Stimulated activated CD4-positive, alpha-beta T cell treated with anti-CD3 and anti-CD28 coated beads, TNF-alpha, amount 100 ng/mL, for 24 hours (primary cell): ENCODE data around the gene GLI2.

Experiments
- DNase-seq, 3 experiments: peaks; one replicate each; pipeline ENCODE4 v3.0.0-alpha.2; 2020; ENCODE audit warnings: low read depth in 3 of 3

GLI2 gene

DNA sequence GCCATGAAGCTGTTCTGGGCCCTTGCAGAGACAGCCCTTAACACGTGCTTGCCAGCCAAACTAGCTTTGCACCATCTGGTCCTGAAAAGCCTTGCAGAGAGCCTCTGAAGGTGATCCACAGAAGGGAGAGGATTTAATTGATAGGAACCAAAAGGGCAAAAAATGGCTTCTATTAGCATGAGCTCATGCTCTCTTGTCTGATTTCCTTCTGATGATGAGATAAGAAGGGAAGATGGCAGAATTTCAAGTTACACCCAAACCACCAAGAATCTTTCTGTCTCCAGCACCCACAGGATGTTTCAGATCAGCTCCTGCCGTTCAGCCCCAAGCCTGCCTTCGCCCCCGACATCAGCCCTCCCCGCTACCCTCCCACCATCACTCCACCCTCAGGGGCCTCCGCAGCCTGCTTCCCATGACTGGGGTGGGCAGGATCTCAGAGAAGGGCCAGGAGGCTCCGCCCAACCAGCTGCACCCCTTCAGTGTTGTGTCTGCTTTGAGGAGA lies 23.4 kb upstream of the GLI2 start:
- no peak for DNase-seq

DNA sequence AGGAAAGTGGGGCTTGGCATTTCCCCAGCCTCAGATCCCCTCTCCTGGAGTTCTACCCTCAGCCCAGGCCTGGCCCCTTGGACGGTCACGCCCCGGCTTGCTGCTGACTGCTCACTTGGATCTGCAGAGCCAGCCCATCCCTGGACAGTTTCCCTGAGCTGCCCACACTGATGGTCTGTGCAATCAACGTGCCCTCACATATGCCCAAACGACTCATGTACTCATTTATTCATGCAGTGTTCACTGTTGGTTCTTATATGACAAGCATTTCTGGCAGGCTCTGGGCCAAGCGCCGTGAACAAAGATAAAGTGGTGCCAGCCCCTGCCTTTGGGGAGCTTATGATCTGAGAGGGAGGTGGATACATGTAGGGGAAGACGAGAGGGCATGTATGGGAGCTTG lies 20.3 kb upstream of the GLI2 start:
- DNase-seq, result no peak

DNA sequence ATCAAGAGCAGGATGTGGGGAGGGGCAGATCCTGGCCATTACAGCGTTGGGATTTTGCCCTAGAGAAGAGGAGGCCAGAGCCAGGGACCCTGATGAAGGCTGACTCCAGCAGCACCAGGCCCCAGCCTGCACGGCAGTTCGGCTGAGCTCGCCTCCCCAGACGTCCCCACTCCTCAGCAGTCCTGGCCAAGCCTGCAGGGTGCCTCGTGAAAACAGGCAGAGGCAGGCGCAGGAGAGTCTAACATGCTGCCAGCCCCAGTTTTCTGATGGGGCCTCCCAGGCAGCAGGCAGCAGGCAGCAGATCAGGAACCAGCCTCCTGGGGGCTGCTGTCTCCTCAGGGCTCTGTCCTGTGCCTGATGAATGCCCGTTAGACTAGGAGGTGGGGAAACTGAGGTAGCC lies 19.7 kb upstream of the GLI2 start:
- DNase-seq, result no peak

DNA sequence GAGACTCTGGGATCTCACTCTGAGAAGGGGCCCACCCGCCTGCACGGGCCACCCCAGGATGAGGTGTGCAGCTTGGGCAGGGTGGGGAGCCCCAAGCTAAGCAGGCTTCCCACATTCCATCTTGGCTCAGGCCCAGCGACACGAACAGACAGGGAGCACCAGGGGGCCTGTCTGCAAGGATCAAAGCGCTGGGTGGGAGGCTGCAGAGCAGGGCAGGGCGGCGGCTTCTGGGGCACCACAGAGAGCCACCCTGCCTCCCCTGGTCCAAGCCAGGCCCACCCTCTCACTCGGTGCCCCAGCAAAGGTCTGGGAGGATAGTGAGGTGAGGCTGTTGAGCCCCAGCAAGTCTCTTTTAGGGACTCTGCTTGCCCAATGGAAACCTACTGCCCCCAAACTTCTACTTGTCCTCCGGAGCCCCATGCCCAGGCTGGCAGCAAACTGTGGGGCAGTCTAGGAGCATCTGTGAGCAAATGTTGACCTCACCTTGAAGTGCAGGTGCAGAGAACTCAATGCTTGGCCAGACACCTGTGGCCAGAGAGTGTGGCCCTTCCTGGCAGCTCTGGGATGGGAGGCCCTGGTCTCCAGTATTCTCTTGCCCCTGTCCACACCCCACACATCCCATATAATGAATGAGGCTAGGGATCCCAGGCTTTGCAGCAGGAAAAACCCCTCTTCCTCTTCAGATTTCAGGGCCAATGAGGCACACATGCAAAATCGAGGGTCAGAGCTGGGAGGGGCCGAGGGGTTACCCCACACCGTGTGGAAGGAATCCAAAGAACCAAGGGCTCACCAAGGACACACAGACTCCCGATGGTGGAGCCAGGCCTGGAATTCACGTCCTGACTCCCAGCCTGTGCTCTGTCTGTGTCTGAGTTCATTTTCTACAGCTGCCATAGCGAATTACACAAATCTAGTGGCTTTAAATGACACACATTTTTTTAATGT lies 18.8 kb upstream of the GLI2 start:
- no peak for DNase-seq

DNA sequence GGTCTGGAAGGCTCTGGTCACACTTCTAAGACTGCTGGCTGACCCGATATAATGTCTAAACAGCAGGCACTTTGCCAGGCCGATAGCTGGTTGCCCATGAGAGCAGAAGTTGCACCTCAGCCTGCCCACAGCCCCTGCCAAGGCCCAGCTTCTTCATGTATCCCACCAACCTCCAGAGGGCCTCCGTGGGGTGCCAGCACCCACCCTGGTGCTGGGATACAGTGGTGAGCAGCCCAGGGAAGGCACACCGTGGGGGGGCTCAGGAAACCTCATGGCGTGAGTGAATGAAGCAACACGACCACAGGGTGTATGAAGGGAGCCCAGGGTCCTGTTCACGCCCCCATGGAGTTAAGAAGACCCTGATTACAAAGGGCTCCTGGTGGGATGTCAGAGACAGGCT lies 16.2 kb upstream of the GLI2 start:
- DNase-seq, result no peak

DNA sequence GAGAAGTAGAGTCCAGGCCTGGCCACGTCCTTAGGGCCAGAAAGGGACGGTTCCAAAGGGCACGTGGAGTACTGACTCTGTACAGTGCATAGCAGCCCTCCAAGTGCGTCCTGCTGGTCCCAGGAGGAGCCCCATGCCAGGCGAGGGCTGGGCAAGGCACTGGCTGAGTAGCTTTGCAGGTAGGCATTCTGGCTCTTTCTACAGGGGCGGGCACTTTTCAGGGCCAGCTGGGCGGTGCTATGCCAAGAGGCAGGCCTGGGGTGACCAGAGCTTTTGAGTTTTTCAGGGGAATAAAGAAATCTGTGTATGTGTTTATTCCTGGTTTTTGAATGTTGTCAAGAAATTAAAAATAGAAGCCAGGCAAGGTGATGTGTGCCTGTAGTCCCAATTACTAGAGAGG lies 15.4 kb upstream of the GLI2 start:
- no peak for DNase-seq

DNA sequence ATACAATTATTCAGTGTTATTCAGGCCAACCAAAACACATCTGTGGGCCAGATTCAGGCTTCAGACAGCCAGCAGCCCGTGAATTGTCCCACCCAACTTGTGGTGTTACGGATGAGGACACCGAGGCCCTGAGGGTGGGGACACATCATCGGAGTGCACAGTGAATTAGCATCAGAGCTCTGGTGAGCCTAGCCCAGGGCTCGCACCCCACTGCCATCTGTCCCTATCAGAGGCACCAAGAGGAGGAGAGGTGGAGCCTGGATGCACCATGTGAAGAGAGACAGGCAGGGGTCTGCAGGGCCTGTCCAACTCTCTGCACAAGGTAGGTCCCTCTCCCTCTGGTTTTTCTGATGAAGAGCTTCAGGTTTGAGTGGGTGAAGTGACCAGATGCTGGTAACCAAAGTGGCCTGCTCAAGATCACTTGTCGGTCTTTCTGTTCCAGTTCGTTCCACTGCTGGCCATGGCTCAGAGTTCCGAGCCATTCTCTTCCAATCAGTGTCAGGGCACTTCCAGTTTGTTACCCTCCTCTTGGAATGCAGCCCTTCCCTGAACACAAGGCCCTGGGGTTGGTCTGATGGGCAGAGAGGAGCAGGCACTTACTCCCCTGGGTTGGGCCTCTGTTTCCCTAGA lies 14.8 kb upstream of the GLI2 start:
- DNase-seq, result no peak

DNA sequence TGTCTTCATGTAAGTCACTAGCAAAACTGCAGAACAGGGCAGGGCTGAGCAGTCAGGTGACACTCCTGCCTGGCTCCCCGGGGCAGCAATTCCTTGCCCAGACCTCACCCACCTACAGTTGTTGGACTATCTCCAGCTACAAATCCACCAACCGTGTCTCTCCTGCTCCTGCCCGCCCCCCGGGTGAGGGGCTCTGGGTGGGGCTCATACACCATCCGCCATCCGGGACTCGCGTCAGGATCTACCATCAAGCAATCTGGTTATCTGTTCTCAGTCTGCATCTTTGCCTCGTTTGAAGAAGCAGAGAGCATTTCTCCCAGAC lies 13.5 kb upstream of the GLI2 start:
- DNase-seq, result no peak

DNA sequence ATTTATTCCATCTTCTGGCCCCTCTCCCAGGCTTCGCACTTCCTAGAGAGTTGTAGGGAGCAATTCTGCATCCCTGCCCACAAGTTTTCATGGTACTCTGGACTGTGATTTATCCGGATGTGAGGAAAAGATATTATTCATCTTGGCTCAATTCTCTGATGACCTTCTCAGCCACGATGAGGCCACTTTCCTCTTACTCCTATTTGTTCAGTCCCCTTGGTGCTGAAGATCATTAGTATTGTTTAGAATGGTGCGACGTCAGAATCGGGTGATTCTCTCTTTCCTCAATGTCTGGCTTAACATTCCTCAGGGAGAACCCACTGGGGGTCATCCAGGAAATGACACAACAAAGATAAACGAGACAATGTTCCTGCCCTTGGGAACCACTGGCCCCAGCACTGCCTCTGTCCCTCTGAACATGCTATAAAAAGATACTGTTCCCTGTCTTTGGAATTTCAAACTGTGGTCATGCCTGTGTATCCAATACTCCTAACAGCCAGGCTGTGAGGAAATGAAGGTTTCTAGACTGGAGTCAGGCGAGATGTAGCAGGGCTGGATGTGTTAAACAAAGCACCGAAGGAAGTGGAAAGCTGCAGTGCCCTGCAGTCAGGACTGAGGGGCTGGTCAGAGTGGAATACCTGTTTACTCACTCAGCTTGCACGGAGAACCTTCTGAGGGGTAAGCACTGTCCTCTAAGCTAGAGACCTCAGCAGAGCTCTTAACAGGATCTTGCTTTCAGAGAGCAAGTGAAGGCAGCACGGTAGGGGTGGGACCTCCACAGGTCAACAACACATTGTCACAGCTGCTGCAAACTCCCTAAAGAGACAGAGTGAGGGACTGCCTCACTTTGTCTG lies 12.9 kb upstream of the GLI2 start:
- no peak for DNase-seq

DNA sequence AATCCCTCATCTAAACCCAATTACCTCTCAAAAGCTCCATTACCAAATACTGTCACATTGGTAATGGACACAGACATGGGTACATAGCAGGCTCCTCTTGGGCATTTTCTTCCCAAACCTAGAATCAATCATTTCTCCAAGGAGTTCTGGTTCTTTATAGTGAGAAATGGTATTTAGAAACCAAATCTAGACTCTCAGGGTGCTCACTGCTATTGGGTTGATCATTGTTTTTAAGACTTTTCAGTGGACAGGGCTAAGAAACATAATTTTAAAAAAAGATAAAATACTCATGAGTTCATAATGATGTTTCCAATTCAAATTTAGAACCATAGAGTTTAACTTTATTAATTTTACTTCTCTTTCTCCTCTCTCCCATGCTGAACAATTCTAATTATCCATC lies 9.4 kb upstream of the GLI2 start:
- no peak for DNase-seq

DNA sequence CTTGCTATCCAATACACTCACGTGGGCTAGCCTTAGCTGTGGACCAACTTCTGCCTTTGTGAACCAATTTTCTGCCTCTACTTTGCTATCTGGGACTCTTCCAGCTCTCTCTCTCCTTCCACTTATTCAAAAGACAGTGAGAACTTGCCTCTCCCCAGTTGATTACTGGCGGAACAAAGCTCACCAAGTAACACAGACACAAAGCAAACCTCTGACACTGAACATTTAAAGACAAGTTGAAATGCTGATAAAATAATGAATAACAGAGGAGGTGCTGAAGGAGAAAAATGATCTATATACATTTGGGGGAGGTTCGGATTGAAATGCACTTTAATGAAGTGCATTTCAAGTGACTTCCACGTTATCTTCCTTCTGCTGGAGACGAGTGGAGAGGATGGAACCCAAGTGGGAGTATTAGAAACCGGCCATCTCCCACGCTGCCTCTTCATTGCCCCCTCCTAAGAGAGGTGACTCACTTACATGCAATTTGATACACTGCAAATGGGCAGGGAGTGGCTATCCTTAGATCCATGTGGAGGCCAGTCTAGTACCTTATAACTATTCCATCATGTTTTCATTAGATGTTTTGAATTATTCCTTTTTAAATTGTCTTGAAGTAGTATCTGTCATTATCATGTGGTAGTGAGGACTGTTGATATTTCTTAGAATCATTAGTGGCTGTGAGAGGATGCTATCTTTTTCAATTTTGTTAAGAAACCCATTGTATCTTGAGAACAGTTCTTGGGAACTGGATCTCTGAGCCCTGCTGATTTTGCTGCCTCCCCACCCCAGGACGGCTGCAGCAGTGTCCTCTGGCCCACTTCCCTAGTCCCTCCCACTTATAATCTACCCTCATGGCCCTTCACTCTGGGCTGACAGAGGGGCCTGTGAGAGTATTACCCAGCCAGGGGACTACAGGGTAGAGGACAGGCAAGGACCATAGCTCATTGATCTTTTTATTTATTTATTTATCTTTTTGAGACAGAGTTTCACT lies 6.0 kb upstream of the GLI2 start:
- no peak for DNase-seq

DNA sequence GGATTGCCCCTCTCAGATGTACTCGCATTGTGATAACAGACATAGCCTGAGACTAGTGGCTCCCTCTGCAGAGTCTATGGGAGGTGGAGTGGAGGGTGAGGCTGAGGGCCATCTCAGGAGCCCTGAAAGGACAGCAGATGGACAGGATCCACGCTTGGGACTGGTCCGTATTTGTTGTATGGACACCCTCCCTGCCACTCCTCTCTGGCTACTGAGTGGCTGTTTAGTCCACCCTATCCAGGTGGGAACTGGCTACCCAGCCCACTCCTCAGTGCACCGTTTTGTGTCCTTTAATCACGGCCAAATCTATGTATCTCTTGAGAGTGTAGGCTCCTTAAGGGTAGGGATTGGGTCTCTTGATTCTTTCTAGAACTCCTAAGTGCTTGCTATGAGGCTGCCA lies 4.5 kb upstream of the GLI2 start:
- no peak for DNase-seq

DNA sequence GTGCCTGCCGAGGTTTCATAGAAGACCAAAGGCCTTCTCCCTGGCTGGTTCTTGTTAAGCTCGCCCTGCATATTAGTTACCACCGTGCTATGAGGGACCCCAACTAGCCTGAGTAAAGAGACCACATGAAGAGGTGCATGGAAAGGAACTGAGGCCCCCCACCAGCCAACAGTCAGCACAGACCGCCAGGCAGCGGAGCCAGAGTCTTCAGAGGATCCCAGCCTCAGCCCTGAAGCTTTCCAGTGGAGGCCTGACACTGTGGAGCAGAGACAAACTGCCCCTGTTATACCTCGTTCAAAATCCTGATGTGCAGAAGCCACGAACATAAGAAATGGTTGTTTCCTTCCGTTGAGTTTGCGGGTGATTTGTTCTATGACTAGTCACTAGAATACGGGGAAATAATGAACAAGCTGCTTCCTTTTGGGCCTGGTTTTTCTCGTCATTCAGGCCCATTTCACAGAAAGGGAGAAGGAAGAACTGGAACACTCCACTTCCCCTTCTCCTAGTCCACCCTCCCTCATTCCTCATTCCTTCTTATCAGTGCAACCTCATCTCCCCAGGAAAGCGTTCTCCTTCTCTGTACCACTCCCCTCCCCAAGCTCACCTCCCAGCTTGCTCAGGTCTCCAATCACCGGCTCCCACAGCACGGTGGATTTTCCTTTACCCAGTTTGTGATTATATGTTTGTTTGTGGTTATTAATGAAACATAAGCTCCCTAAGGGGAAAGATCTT lies 3.0 kb upstream of the GLI2 start:
- DNase-seq, result no peak

DNA sequence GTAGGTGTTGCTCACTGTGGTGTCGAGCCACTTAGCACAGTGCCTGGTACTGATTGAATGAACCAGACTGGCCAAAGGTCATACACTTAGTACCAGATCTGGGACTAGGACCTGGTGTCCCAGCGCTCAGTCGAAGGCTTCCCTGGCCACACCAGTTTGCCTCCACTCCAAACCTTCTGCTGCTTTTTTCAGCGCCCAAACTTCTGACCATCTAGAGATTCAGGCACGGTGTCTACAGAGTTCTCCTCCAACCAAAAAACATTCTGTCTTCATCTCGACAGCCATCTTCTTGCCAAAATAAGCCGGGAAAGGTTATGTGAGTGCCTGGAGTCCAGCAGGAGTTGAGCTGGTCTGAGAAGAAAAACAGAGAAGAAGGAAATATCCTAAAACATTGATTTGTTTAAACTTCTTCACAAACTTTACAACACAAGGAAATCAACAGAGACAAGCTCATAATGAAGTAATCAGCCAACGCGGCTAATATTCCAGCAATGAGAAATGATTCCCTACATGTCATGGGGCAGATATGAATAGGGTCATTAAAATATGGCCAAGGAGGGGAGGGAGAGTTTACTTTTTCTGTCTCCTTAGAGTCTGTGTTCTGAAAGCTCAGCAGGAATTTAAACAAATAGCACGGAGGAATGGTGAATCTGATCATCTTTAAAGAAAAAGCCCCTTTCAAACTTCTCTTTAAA lies 2.3 kb upstream of the GLI2 start:
- DNase-seq, result no peak

DNA sequence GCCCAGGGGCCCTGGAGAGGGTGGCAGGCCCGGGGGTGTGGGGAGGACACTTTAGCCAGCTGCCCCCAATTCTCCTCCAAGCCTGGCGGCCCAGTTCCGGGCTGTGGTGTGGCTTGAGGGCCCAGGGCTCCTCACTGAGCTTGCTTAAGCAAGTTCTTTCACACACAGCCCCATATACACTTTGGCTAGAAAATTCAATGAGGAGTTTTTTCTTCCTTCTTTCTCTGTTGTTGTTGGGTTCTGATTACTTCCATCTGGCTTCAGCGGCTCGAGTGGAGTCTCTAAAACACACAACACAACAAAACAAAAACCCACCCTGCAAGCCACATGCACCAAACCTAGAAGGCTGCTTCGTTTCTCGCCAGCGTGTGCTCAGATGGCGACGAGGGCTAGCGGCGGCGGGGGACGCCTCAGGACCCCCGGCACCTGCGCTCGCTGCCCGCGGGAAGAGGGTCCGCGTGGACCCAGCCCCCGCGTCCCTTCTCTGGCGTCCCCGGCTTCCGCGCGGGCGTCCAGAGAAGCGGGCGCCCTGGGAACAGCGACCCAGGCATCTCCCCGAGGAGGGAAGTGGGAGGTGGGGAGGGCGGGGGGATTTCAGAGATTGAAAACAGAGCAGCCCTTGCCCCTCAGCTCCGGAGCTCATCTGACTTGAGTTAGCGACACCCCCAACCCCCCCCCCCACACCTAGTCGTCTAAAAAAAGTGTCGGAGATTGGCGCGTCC lies 577 bp upstream of the GLI2 start:
- DNase-seq, result no peak

DNA sequence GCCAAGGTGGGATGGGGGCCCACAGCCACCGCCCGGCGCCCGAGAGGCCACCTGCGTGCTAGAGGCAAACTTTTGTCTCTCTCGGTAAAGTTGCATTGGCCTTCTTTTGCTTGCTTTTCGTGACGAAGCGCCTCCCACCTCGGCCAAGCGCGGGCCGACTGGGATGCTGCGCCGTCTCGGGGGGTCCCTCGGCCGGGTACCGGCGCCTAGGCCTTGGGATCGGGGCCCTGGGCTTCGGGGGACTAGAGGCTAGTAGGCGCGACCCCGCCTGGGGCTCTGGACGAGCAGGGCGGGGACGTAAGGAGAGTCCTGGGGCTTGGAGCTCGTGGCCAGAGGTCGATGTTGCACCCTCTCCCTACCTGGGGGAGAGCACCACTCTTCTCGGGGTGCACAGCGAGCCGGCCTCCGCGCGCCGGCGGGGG lies 545 bp downstream of the GLI2 start:
- DNase-seq, result no peak

DNA sequence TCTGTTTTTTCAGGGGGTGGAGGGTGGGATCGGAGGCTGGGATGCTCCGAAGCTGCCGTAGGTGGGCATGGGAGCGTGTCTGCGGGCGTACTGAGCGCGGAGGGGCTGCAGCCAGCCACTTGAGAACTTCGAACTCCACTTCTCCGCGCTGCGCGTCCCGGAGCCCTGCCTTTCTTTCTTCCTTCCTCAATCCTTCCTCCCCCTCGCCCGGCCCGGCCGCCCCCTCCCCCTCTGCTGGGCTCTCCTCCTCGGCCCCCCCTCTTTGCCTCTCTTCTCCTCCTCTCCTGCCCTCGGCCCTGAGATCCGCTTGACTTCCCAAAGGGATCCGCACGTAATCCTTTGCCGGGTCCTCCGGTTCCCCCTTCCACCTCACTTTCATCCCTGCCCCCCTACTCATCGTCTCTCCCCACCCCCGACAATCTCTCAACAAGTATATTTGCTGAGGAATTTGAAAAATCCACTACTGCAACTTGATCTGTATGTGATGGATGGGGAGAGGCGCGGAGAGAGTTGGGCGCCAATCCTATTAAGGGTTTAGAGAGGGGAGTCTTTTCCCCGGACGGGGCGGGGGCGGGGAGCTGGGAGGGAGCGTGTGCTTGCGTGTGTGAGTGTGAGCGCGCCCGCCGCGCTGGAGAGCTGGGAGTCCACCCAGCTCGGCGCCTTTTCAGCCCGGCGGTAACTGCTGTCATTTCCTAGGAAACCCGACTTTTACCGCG lies 1.1 kb downstream of the GLI2 start:
- DNase-seq, result no peak

DNA sequence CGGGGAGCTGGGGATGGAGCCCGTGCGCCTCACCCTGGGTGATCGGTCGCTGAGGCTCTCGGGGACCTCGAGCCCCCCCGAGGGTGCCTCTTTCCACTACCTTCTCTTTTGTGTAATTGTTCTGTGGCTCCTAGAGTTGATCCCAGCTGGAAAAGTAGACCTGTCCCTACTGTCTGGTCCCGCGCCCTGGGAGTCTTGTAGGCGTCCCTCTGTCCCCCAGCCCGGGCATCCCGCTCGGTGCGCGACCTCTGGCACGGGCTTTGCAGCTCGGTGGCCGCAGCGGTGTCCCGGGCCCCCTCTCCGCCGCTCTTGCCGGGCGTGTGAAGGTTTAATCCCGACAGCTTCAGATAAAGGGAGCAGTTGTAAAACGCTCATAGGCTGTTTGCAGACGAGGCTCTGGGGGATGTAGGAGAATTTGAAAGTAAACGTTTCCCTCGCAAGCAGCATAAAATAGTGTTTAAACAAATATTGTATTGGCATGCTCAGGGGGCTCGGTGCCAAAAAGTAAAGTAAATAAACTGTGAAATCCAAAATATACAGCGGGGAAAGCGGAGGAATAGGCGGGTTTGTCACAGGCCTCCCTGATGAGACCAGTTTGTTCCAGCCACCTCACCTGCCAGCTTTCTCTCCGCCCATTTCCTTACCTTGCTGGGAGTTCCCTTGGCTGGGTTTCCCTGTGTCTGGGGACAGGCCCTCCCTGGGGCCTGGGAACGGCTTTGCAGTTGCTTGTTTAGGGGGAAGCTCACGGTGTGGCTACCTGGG lies 1.9 kb downstream of the GLI2 start:
- DNase-seq, result no peak
